Natural killer cell (primary cell): ENCODE results near the gene ZPBP2. TPM values are rescaled to one million over a fixed set of nuclear protein-coding genes. Genes with fewer than 3 reads are reported as not detected.
"Not testable (repeated sequence)": the region's sequence is repeated elsewhere in the genome, so short reads cannot be mapped to it uniquely, and the experiment has no call there.

Source experiments
- ATAC-seq, 3 donors: fragments of 150-1000 bp in 2 of 3; fragments of 200-7000 bp in 1 of 3; cut with Tn5 transposase; 1 replicate in 1 of 3; 2 replicates in 2 of 3; pipeline ENCODE4 v1.10.0; 2021; ENCODE audit warnings: mild to moderate bottlenecking in 2 of 3, moderate library complexity in 2 of 3
- DNase-seq, 2 donors: peaks; one replicate each; pipeline versions ENCODE4 v3.0.0 to v3.0.0-alpha.2; 2013 to 2021; ENCODE audit warnings: mixed read lengths in 1 of 2
- H3K27ac ChIP-seq: one replicate; pipeline ENCODE4 v1.5.1; 2013; ENCODE audit warnings: mild to moderate bottlenecking, low read length
- H3K27me3 ChIP-seq: one replicate; pipeline ENCODE4 v1.6.1; 2013; ENCODE audit warnings: low read length; ENCODE audit not compliant: control insufficient read depth, insufficient read depth
- H3K36me3 ChIP-seq: one replicate; pipeline ENCODE4 v1.6.1; 2013; ENCODE audit warnings: low read length; ENCODE audit not compliant: control insufficient read depth, insufficient read depth
- H3K4me1 ChIP-seq: one replicate; pipeline ENCODE4 v1.6.1; 2013; ENCODE audit warnings: low read length; ENCODE audit not compliant: control insufficient read depth, insufficient read depth
- H3K4me3 ChIP-seq: one replicate; pipeline ENCODE4 v1.5.1; 2013; ENCODE audit warnings: low read length
- H3K9me3 ChIP-seq: one replicate; pipeline ENCODE4 v1.6.1; 2013; ENCODE audit warnings: low read length; ENCODE audit not compliant: control insufficient read depth, insufficient read depth
- H3K27ac Mint-ChIP-seq, 2 donors: one replicate each; pipeline ENCODE4 v1.8.0; 2022; ENCODE audit warnings: mild to moderate bottlenecking in 2 of 2, mixed read lengths in 2 of 2, moderate library complexity in 1 of 2
- H3K27me3 Mint-ChIP-seq, 2 donors: one replicate each; pipeline ENCODE4 v1.8.0; 2022; ENCODE audit warnings: low read depth in 2 of 2, mixed read lengths in 2 of 2
- H3K36me3 Mint-ChIP-seq: one replicate; pipeline ENCODE4 v1.8.0; 2022; ENCODE audit warnings: mixed read lengths
- H3K4me1 Mint-ChIP-seq, 2 donors: one replicate each; pipeline ENCODE4 v1.8.0; 2022; ENCODE audit warnings: mixed read lengths in 2 of 2
- H3K4me3 Mint-ChIP-seq: one replicate; pipeline ENCODE4 v1.8.0; 2022; ENCODE audit warnings: mild to moderate bottlenecking, moderate library complexity, mixed read lengths
- H3K9me3 Mint-ChIP-seq, 2 donors: one replicate each; pipeline ENCODE4 v1.8.0; 2022; ENCODE audit warnings: mixed read lengths in 2 of 2
- CTCF ChIP-seq: fragments of 200-600 bp; IDR thresholded peaks from one replicate; pipeline ENCODE4 v1.8.0; 2022; ENCODE audit warnings: antibody characterized with exemption
- WGBS: methylation state at CpG from one replicate; pipeline ENCODE4 v1.1.7; 2013; ENCODE audit warnings: missing lambda C conversion rate; ENCODE audit not compliant: insufficient coverage; 5-methylcytosine and 5-hydroxymethylcytosine counted together
- intact Hi-C: fragments of 100-400 bp; cut with micrococcal nuclease; formaldehyde crosslinking; loops from one replicate; pipeline ENCODE4 v1.14.2; 2022
- total RNA-seq, 4 donors: library from RNA; stranded (reverse); fragments of 120-200 nt in 1 of 4; gene quantifications; one replicate each; pipeline versions ENCODE4 v1.2.3 to v1.2.4, GENCODE V29; 2013 to 2022

The ZPBP2 gene
- total RNA-seq, 3 donors from 2014 or later (not counting 1 experiment from before 2014, with no cell fraction given), result not detected

- H3K9me3 Mint-ChIP-seq, result no peaks in the 10 kb centered on the region
- Histone ChIP-seq H3K9me3 (no peaks in the 10 kb centered on the region), H3K36me3 (peaks cover 7% of the 10 kb centered on the region), H3K27ac (peak overlapping the region; percentile 71), H3K4me1 (peaks cover 29% of the 10 kb centered on the region), H3K27me3 (no peaks in the 10 kb centered on the region), H3K4me3 (no peak overlapping the region)
- peaks cover 59 to 63% of the 10 kb centered on the region in 2 donors for H3K4me1 Mint-ChIP-seq
- peak overlapping the region; percentile 45 for H3K4me3 Mint-ChIP-seq
- DNase-seq (no peak), ATAC-seq (peak; percentile 59 to 79 (median 63))
- H3K27me3 Mint-ChIP-seq, result no peaks in the 10 kb centered on the region
- no peaks in the 10 kb centered on the region for H3K36me3 Mint-ChIP-seq
- no peak for TF ChIP-seq CTCF
- intact Hi-C loops, result no loop called here
- WGBS, result 22% methylated on average over 3 of the region's 3 CpGs
- peak overlapping the region; percentile 50 to 83 for H3K27ac Mint-ChIP-seq
Measured at GRCh38 chr17:39852239-39852638, 15.8 kb upstream of the ZPBP2 start.

GRCh38 chr17:39854909-39855308 is 13.1 kb upstream of the ZPBP2 start:
- no peaks in the 10 kb centered on the region for H3K27me3 ChIP-seq
- H3K4me3 ChIP-seq, result no peak overlapping the region
- TF ChIP-seq CTCF, result no peak
- WGBS, result 69% methylated on average over 2 of the region's 2 CpGs
- no peaks in the 10 kb centered on the region for H3K9me3 ChIP-seq
- Mint-ChIP-seq H3K27me3 (no peaks in the 10 kb centered on the region), H3K9me3 (no peaks in the 10 kb centered on the region), H3K27ac (peak overlapping the region; percentile 5 to 11), H3K4me1 (peaks cover 55 to 61% of the 10 kb centered on the region in 2 donors), H3K36me3 (no peaks in the 10 kb centered on the region), H3K4me3 (no peak overlapping the region)
- peaks cover 22% of the 10 kb centered on the region for H3K4me1 ChIP-seq
- intact Hi-C loops, result no loop called here
- H3K36me3 ChIP-seq, result peaks cover 2% of the 10 kb centered on the region
- no peak overlapping the region for H3K27ac ChIP-seq
- ATAC-seq, result no peak
- no peak for DNase-seq

- H3K27ac Mint-ChIP-seq, H3K27me3 Mint-ChIP-seq, H3K4me3 ChIP-seq, H3K9me3 Mint-ChIP-seq, DNase-seq, H3K27me3 ChIP-seq, intact Hi-C loops, H3K4me3 Mint-ChIP-seq, H3K9me3 ChIP-seq, H3K36me3 ChIP-seq, H3K27ac ChIP-seq, H3K36me3 Mint-ChIP-seq, ATAC-seq: not testable (repeated sequence)
- H3K4me1 Mint-ChIP-seq, result peaks cover 63 to 69% of the 10 kb centered on the region in 2 donors
- 78% methylated on average over 7 of the region's 9 CpGs for WGBS
- peaks cover 23% of the 10 kb centered on the region for H3K4me1 ChIP-seq
Measured at GRCh38 chr17:39855911-39856649, 11.9 kb upstream of the ZPBP2 start.

GRCh38 chr17:39861235-39861634 is 6.8 kb upstream of the ZPBP2 start:
- peak overlapping the region; percentile 76 for H3K27ac ChIP-seq
- Mint-ChIP-seq H3K4me3 (peak overlapping the region; percentile 98), H3K9me3 (no peaks in the 10 kb centered on the region), H3K27me3 (no peaks in the 10 kb centered on the region), H3K27ac (peak overlapping the region; percentile 91 to 99), H3K4me1 (peaks cover 55 to 69% of the 10 kb centered on the region in 2 donors), H3K36me3 (no peaks in the 10 kb centered on the region)
- H3K9me3 ChIP-seq, result no peaks in the 10 kb centered on the region
- 29% methylated on average over 5 of the region's 5 CpGs for WGBS
- peaks cover 15% of the 10 kb centered on the region for H3K4me1 ChIP-seq
- H3K27me3 ChIP-seq, result no peaks in the 10 kb centered on the region
- H3K4me3 ChIP-seq, result peak overlapping the region; percentile 95
- ATAC-seq, result peak in 1 of 3 donors; percentile 10
- intact Hi-C loops, result loop anchor here (5.0 kb wide), 1 partner anchor 89 kb away; no protein-coding TSS in a partner anchor
- no peak for TF ChIP-seq CTCF
- H3K36me3 ChIP-seq, result no peaks in the 10 kb centered on the region
- peak in 1 of 2 donors; percentile 42 for DNase-seq
